Stimulated activated CD4-positive, alpha-beta T cell treated with anti-CD3 and anti-CD28 coated beads, Interleukin-12 subunit alpha, Interleukin-12 subunit beta, amount 100 ng/mL, for 48 hours (primary cell): ENCODE data around the gene ULK4.
"Not testable (repeated sequence)": the region's sequence is repeated elsewhere in the genome, so short reads cannot be mapped to it uniquely, and the experiment has no call there.

ENCODE experiments used
- DNase-seq, 3 donors: peaks; one replicate each; pipeline ENCODE4 v3.0.0-alpha.2; 2020; ENCODE audit warnings: low read depth in 2 of 3, low spot score in 1 of 3

Gene ULK4

GRCh38 chr3:41508063-41508696, 453.7 kb downstream of the ULK4 start:
- DNase-seq: no peak

DNA sequence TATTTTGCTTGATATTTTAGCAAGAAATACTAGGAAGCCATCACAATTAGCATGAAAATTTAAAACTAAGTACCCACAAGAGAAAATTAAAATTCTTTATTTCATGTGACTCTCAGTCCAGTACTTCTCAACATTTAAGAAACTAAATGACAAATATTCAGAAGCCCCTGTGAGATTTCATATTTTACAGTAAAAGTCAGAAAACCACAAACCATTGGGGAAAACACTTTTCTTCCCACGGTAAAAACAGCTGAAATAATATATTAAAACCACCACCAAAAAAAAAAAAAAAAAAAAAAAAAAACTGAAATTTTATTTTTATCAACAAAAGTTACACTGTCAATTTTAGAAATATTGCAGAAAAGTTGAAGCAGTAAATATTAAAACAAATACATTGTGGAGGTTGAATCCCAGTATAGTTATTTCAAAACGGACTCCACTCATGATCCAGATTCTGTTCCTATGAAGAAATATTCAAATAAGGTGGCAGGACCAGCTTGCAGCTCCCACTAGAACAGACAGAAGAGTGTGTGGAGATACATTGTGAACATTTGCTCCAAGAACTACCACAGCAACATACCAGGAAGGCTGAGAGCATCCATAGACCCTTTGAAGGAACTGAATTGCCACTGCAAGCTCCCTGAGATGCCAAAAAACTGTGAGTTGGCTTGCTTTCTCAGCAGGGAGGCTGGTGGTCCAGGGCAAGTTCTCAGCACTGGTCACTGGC, 454.4 kb downstream of the ULK4 start:
- DNase-seq: no peak

- no peak for DNase-seq
Measured at GRCh38 chr3:41503998-41504623, 457.8 kb downstream of the ULK4 start.

GRCh38 chr3:41502481-41502880, 459.4 kb downstream of the ULK4 start:
- no peak for DNase-seq

DNA sequence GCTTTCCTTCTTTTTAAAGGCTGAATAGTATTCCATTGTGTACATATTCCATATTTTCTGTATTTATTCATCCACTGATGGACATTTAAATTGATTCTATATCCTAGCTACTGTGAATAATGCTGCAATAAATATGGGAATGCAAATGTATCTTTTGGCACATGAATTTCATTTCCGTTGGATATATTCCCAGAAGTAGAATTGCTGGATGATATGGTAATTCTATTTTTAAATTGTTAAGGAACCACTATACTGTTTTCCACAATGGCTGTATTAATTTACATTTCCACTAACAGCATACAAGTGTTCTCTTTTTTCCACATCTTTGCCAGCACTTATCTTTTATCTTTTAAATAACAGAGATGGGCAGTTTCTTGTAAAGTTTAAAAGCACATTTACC, 459.9 kb downstream of the ULK4 start:
- no peak for DNase-seq

- no peak for DNase-seq
Measured at GRCh38 chr3:41498847-41499246, 463.1 kb downstream of the ULK4 start.

- no peak for DNase-seq
Measured at GRCh38 chr3:41490360-41490759, 471.5 kb downstream of the ULK4 start.

DNA sequence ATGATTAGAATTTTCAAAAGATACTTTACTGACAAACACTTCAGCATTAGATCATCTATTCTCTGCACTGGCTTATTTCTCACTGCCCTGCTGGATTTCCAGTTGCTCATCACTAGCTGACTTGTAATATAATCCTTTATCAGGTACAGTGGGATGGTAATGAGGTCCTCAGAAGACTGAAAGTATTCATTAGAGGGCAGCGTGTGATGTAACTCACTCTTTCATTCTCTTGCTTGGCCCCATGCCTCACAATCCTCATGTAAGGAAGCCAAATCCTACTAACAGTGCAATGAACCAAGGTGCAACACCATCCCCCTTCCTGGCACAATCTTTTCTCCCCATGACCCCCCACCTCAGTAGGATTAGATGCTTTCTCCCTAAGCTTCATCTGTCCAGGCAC, 472.7 kb downstream of the ULK4 start:
- DNase-seq: no peak

DNA sequence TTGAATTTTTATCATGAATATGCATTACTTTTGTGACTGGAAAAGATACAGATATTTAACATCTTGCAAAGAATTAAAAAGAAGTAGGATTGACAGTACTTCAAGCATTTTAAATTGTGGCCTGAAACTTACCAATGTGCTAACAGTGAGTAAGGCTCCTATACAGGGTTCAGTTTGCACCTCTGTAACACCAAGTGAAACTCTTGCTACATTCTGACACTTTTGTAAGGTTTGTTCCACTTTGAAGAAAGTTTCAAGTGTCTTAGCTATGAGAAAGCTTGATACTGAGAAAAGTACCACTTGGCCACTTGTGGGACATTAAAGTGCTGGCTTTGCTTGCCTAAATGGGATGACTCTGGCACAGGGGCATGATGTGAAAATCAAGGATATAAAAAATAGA, 473.4 kb downstream of the ULK4 start:
- no peak for DNase-seq

DNA sequence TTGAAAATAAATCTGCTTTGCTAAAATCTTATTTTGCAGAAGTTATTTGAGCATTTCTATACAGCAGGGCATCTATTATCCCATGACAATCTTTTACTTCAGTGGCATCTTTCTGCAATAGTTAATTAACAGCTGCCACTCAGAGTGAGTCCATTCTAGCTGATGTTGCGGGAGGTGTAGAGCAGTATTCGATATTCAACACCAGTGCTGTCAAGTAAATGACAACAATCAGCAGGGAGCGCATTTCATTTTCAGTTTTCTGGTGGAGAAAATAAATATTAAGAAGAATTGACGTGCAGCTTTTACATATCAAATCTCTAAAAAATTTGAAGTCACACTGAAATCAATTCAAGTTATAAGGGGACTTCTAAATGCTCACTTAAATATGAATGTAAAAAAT, 476.4 kb downstream of the ULK4 start:
- no peak for DNase-seq

DNA sequence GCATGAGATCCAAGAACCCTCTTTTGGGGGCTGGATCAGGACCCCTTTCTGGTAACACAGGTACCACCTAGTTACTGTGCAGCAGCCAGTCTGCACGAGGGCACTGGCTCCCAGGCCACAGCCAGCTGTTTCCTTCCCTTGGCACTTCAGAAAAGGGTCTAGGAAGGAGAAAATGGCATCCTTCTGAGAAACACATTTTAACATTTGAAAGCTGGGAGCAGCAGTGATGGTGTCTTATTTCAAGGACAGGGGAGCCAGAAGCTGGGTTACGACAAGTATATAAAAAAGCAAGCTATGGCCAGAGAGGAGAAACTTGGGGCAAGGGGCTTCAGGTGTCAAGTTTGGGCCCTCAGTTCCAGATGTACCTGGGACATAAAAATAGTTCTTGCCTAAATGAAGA, 479.8 kb downstream of the ULK4 start:
- no peak for DNase-seq

GRCh38 chr3:41478278-41478677, 483.6 kb downstream of the ULK4 start:
- DNase-seq: no peak

- DNase-seq: no peak
Measured at GRCh38 chr3:41477399-41478014, 484.4 kb downstream of the ULK4 start.

DNA sequence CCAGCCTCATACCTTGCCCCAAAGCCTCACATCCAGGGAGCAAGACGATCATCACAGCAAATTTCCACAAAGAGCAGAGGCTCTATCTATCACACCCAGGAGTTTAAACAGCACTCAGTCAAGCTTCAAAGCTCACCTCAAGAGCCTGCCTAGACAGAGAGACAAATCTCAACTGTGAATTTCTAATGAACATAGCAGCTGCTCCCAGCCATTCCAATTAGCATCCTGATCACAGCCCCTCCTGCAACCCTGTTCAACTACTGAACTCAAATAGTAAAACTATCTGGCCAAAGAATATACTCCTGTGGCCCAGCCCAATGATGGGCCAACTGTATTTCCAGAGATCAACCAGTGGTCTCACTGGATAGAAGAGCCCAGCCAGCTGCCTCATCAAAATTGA, 492.8 kb downstream of the ULK4 start:
- DNase-seq: no peak

GRCh38 chr3:41467481-41467880, 494.4 kb downstream of the ULK4 start:
- no peak for DNase-seq

DNA sequence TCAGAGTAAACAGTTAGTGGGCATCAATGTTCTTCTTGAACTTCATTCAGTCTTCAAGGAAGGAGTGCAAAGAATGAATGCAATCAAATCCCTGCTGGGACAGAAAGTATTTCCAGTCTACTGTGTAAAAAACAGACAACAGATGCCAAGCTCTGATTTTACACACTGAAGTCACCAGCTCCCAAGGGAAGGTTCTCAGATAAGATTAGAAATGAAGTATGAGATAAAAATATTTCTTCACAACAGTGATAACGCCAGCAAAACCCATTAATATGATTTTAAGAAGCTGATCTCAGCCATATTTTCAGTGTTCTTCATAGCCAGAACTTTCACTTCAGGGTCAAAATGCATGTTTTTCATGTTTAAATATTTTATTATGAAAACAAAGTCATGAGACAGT, 497.0 kb downstream of the ULK4 start:
- no peak for DNase-seq

GRCh38 chr3:41464401-41464800, 497.5 kb downstream of the ULK4 start:
- DNase-seq: no peak

DNA sequence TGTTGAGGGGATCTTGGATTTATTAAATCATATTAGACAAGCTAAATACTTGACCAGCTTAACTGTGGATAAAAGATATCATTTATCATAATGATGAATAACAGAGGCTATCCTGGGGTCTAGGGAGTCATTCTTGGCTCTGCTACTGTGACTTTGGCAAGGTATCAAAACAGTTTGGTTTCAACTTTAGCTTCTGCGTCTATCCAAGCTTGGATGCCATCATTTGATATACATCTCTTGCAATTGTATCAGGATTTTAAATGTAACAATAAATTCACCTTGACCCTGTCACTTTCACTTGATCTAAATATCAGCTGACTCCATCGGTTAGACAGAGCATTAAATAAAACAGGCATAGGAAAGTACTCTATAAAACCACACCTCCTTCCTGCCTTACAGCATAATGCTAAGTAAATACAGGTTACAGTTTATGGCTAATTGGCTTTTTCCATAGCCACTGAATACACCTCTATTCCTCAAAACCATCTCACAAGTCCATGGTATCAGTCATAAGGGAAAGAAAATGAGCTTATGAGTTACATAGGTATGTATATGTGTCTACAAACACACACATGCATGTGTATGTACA, 499.7 kb downstream of the ULK4 start:
- DNase-seq: no peak

DNA sequence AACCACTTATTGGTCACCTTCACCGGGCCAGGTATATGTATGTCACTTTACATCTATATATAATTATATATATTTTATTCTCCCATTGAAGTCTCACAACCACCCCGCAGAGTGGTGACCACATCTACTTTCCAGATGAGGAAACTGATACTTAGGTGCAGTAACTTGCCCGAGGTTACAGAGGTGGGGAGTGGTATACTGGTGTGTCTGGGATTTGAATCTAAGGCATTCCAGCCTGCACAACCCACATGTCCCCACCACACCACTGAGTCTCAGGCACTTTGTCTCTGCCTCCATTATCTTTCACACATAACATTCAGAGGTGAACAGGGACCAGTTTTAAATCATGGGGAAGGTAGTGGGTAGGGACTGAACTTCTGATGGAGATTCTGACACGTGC, 501.2 kb downstream of the ULK4 start:
- DNase-seq: no peak

GRCh38 chr3:41457176-41457575, 504.7 kb downstream of the ULK4 start:
- no peak for DNase-seq

DNA sequence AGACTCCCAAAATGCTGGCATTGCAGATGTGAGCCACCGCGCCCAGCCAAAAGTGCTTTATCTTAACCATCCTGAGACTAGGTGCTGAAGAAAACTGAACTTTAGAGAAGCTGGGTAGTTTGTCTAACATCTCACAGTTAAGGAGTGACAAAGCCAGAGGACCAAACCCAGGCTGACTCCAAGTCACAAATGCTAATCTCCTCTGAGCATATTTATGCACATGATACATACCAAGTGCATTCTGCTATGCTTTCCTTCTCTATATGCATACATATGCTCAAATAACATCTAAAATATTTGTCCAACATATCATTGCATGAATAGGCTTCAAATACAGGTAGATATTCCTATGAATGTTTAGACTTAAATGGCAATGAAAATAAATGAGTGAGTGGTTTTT, 505.7 kb downstream of the ULK4 start:
- DNase-seq: no peak

DNA sequence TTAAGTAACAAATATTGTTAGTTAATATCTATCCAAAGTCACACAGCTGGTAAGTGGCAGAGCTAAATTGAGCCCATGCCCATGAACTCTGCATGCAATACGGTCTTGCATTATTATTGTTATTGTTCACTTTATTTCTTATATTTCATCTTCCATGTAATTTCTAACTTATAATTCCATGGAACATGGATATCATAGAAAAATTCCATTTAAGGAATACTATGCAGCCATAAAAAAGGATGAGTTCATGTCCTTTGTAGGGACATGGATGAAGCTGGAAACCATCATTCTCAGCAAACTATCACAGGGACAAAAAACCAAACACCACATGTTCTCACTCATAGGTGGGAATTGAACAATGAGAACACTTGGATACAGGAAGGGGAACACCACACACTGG, 508.3 kb downstream of the ULK4 start:
- not testable (repeated sequence) for DNase-seq
